Brain microvascular endothelial cell (primary cell): Measurements from ENCODE around the gene DPH1.

Source experiments
- DNase-seq: peaks from one replicate; pipeline ENCODE4 v3.0.0-alpha.2; 2020
- H3K27ac ChIP-seq: fragments of 250-450 bp; sonication (Bioruptor Pico); 2 replicates; pipeline ENCODE4 v1.5.1; 2020; ENCODE audit warnings: mild to moderate bottlenecking, moderate library complexity
- H3K27me3 ChIP-seq: fragments of 250-450 bp; sonication (Bioruptor Pico); replicated peaks from 2 replicates; pipeline ENCODE4 v1.5.1; 2020; ENCODE audit warnings: mild to moderate bottlenecking
- H3K36me3 ChIP-seq: fragments of 250-450 bp; sonication (Bioruptor Pico); replicated peaks from 2 replicates; pipeline ENCODE4 v1.5.1; 2020; ENCODE audit warnings: mild to moderate bottlenecking
- H3K4me3 ChIP-seq: 2 replicates; pipeline ENCODE4 v1.5.1; 2011; ENCODE audit warnings: low read depth, mild to moderate bottlenecking, control low read depth, low read length, moderate library complexity
- CTCF ChIP-seq: IDR thresholded peaks from 2 replicates; pipeline ENCODE4 v1.5.1; 2011; ENCODE audit warnings: low read depth, mild to moderate bottlenecking, moderate library complexity, low read length, control low read depth, inconsistent platforms; ENCODE audit errors: missing control alignments
- in situ Hi-C: cut with HindIII; loops from 2 replicates; pipeline ENCODE4 v1.10.0; 2017; ENCODE audit warnings: low sequenced_read_pairs, low pct_ligation_motif_present

The DPH1 gene

GRCh38 chr17:2023692-2024571 is 6.0 kb upstream of the DPH1 start:
- H3K27me3 ChIP-seq, result peaks cover 46% of the 10 kb centered on the region
- in situ Hi-C loops, result no loop called here
- TF ChIP-seq CTCF, result no peak
- H3K27ac ChIP-seq, result no peak overlapping the region
- no peaks in the 10 kb centered on the region for H3K36me3 ChIP-seq
- peak overlapping the region; percentile 24 for H3K4me3 ChIP-seq
- DNase-seq, result no peak

GRCh38 chr17:2024572-2025219 is 5.3 kb upstream of the DPH1 start:
- no peak overlapping the region for H3K27ac ChIP-seq
- peaks cover 38% of the 10 kb centered on the region for H3K27me3 ChIP-seq
- H3K4me3 ChIP-seq, result no peak overlapping the region
- TF ChIP-seq CTCF, result no peak
- in situ Hi-C loops, result no loop called here
- no peak for DNase-seq
- H3K36me3 ChIP-seq, result no peaks in the 10 kb centered on the region

- no peaks in the 10 kb centered on the region for H3K36me3 ChIP-seq
- peaks cover 33% of the 10 kb centered on the region for H3K27me3 ChIP-seq
- no peak for DNase-seq
- TF ChIP-seq CTCF, result no peak
- in situ Hi-C loops, result no loop called here
- no peak within 1 kb of the TSS for H3K27ac ChIP-seq
- peak within 1 kb of the TSS; percentile 36 for H3K4me3 ChIP-seq
Observed at GRCh38 chr17:2025220-2025621, 4.7 kb upstream of the DPH1 start, which contains the start of gene RTN4RL1. Gene RTN4RL1 (minus strand): TSS chr17:2025334. CDS start chr17:2024865, 469 bp downstream.

- peak; percentile 54 for DNase-seq
- peak; percentile 90 for TF ChIP-seq CTCF
- peak overlapping the region; percentile 36 for H3K4me3 ChIP-seq
- no peaks in the 10 kb centered on the region for H3K36me3 ChIP-seq
- H3K27ac ChIP-seq, result no peak overlapping the region
- peaks cover 30% of the 10 kb centered on the region for H3K27me3 ChIP-seq
- in situ Hi-C loops, result no loop called here
Observed at GRCh38 chr17:2025622-2026309, 4.2 kb upstream of the DPH1 start.

GRCh38 chr17:2027528-2028233 is 2.3 kb upstream of the DPH1 start:
- Histone ChIP-seq H3K27me3 (peaks cover 25% of the 10 kb centered on the region), H3K4me3 (no peak overlapping the region), H3K36me3 (no peaks in the 10 kb centered on the region), H3K27ac (no peak overlapping the region)
- no peak for DNase-seq
- TF ChIP-seq CTCF, result no peak
- in situ Hi-C loops, result no loop called here
